GM12878 (cell line): ENCODE results near the gene SSX2B. TPM values are rescaled to one million over a fixed set of nuclear protein-coding genes. Genes with fewer than 3 reads are reported as not detected.
"Not testable (repeated sequence)": the region's sequence is repeated elsewhere in the genome, so short reads cannot be mapped to it uniquely, and the experiment has no call there.

ENCODE experiments used
- ATAC-seq: fragments of 200-7000 bp; cut with Tn5 transposase; 3 replicates; pipeline ENCODE4 v1.9.1; 2020; ENCODE audit warnings: mild to moderate bottlenecking, moderate library complexity
- BruUV-seq: library from RNA; stranded (reverse); fragments of 400-500 nt; replicated peaks from 2 replicates; lab custom pipeline; 2021; lab: Mats Ljungman, UMichigan
- CTCF ChIA-PET: fragments of 300-600 bp; sonication (Branson Sonifier 250); formaldehyde crosslinking; extraction: SDS; loops from one replicate; lab custom pipeline; 2021; ENCODE audit warnings: inconsistent platforms; lab: Yijun Ruan, JAX
- POLR2A ChIA-PET: fragments of 350-600 bp; formaldehyde crosslinking; extraction: SDS; loops from one replicate; lab custom pipeline; 2021; ENCODE audit warnings: inconsistent platforms; lab: Charles Lee
- RAD21 ChIA-PET: fragments of 300-600 bp; sonication (Branson Sonifier 250); formaldehyde crosslinking; loops from one replicate; lab custom pipeline; 2023; ENCODE audit warnings: antibody characterized with exemption; ENCODE audit not compliant: unreplicated experiment; lab: Charles Lee
- SMC1A ChIA-PET: fragments of 300-600 bp; sonication (Branson Sonifier 250); formaldehyde crosslinking; loops from one replicate; lab custom pipeline; 2023; ENCODE audit not compliant: unreplicated experiment, uncharacterized antibody; lab: Charles Lee
- DNase-seq: peaks from one replicate; pipeline ENCODE4 v3.0.0-alpha.2; 2011; ENCODE audit warnings: low read depth, low spot score
- FAIRE-seq: peaks from 3 replicates; lab custom pipeline; 2011; peaks lifted over from hg19 to GRCh38; lab: Jason Lieb, UNC
- H2AFZ ChIP-seq: 2 replicates; pipeline ENCODE4 v1.6.0; 2011; ENCODE audit warnings: low read depth, low read length, control low read depth; ENCODE audit not compliant: control insufficient read depth
- H3K27ac ChIP-seq: 2 replicates; pipeline ENCODE4 v1.5.1; 2011; ENCODE audit warnings: control low read depth; ENCODE audit not compliant: control insufficient read depth, insufficient read depth
- H3K27me3 ChIP-seq, 2 experiments: replicated peaks in 1 of 2; 2 replicates each; pipeline versions ENCODE4 v1.6.0 to v1.6.1; 2011; ENCODE audit warnings: low read length in 1 of 2; ENCODE audit not compliant: control insufficient read depth in 2 of 2, insufficient read depth in 2 of 2
- H3K36me3 ChIP-seq, 2 experiments: 2 replicates each; pipeline ENCODE4 v1.5.1; 2011; ENCODE audit warnings: low read length in 1 of 2; ENCODE audit not compliant: control insufficient read depth in 2 of 2, insufficient read depth in 2 of 2
- H3K4me1 ChIP-seq: 2 replicates; pipeline ENCODE4 v1.6.1; 2011; ENCODE audit warnings: mild to moderate bottlenecking, low read length, moderate library complexity, mixed read lengths; ENCODE audit not compliant: control insufficient read depth, insufficient read depth
- H3K4me2 ChIP-seq: 2 replicates; pipeline ENCODE4 v1.6.0; 2011; ENCODE audit warnings: control low read depth; ENCODE audit not compliant: control insufficient read depth, insufficient read depth
- H3K4me3 ChIP-seq: fragments of 200-600 bp; sonication (generic); 2 replicates; pipeline ENCODE4 v1.5.1; 2016
- H3K79me2 ChIP-seq: 2 replicates; pipeline ENCODE4 v1.6.0; 2011; ENCODE audit warnings: low read length; ENCODE audit not compliant: control insufficient read depth, insufficient read depth
- H3K9ac ChIP-seq: 2 replicates; pipeline ENCODE4 v1.8.0; 2011; ENCODE audit warnings: low read length, control low read depth, mixed read lengths; ENCODE audit not compliant: control insufficient read depth, insufficient read depth
- H3K9me3 ChIP-seq: replicated peaks from 3 replicates; pipeline ENCODE4 v1.5.1; 2011; ENCODE audit warnings: mild to moderate bottlenecking, low read length; ENCODE audit not compliant: control insufficient read depth, insufficient read depth
- H4K20me1 ChIP-seq: 2 replicates; pipeline ENCODE4 v1.6.0; 2011; ENCODE audit not compliant: control insufficient read depth, insufficient read depth
- WGBS: methylation state at CpG from one replicate; pipeline ENCODE4 v1.1.6; 2016; ENCODE audit warnings: low lambda C conversion rate; ENCODE audit not compliant: insufficient replicate concordance, insufficient coverage; ENCODE audit errors: missing lambda C conversion rate; 5-methylcytosine and 5-hydroxymethylcytosine counted together
- in situ Hi-C: fragments of 300-500 bp; cut with MboI; formaldehyde crosslinking; loops from 9 replicates; pipeline ENCODE4 v1.14.3; 2018; ENCODE audit warnings: mixed read lengths
- intact Hi-C: fragments of 100-400 bp; cut with micrococcal nuclease; formaldehyde crosslinking; loops from one replicate; pipeline ENCODE4 v1.14.2; 2022; ENCODE audit not compliant: unreplicated experiment
- polyA plus RNA-seq, 11 experiments: library from polyadenylated mRNA; depleted of rRNA in 4 of 11; unstranded in 6 of 11; stranded (reverse) in 5 of 11; fragments of >200 nt; fragmentation: Nextera tagmentation in 4 of 11; fragmentation: Illumina TruSeq in 1 of 11; extraction: Ambion mirVana in 4 of 11; extraction: Trizol in 1 of 11; gene quantifications; 1 replicate in 1 of 11; 2 replicates in 10 of 11; pipeline versions ENCODE4 v1.2.1 to v1.2.3, GENCODE V29; 2011 to 2016; ENCODE audit warnings: inconsistent platforms in 2 of 11, missing spikeins in 2 of 11, low read depth in 1 of 11
- small RNA-seq: library from RNA; depleted of rRNA; stranded (forward); fragments of <200 nt; gene quantifications from one replicate; pipeline ENCODE3, GENCODE V24; 2014
- total RNA-seq, 4 experiments: library from RNA; depleted of rRNA in 3 of 4; stranded (reverse); fragments of >200 nt in 3 of 4; fragmentation: Illumina TruSeq in 1 of 4; extraction: Trizol in 1 of 4; gene quantifications; 2 replicates each; pipeline versions ENCODE4 v1.2.1 to v1.2.3, GENCODE V29; 2013 to 2021

The SSX2B gene
- total and polyA plus RNA-seq, 10 of the 15 experiments (the other 5 are each of a cell fraction or from before 2014, with no cell fraction given) = 0.19 TPM; not detected in 9

- CTCF ChIA-PET, H3K36me3 ChIP-seq, BruUV-seq, intact Hi-C loops, H3K9me3 ChIP-seq, SMC1A ChIA-PET, H3K4me3 ChIP-seq, H3K9ac ChIP-seq, H3K4me1 ChIP-seq, ATAC-seq, H2AFZ ChIP-seq, in situ Hi-C loops, POLR2A ChIA-PET, H3K27me3 ChIP-seq, H3K27ac ChIP-seq, H3K79me2 ChIP-seq, RAD21 ChIA-PET, H3K4me2 ChIP-seq, FAIRE-seq, DNase-seq, H4K20me1 ChIP-seq: not testable (repeated sequence)
- 44% methylated on average over 10 of the region's 11 CpGs for WGBS
Observed at GRCh38 chrX:52773504-52773903, 22.5 kb downstream of the SSX2B start.

DNA sequence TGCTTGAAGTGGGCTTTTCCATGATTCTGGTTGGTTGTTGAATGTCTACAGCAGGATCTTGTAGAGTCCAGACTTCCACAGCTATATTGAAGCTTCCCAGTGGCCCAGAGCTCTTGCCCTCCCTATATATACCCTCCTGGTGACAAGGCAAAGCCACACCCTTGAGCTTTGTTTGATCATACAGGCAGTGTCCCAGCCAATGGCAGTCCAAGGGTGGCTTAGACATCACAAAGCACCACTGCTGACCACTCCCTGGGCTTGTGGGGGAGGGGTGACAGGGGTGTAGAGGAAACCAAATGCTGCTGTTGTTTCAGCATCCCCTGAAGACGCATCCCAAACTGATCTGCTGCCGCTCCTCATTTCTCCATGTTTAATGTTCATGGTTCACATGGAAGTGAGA is 46.3 kb downstream of the SSX2B start, which contains the start of gene SPANXN5:
Gene SPANXN5, minus strand, starts transcription at position 101 of the 400 bp plus-strand sequence. Its CDS starts 79 bp downstream, at position 22.
- ATAC-seq, SMC1A ChIA-PET, H3K79me2 ChIP-seq, H3K4me3 ChIP-seq, H3K4me2 ChIP-seq, H3K27me3 ChIP-seq, BruUV-seq, FAIRE-seq, H3K27ac ChIP-seq, H4K20me1 ChIP-seq, H3K9ac ChIP-seq, in situ Hi-C loops, DNase-seq, RAD21 ChIA-PET, H3K36me3 ChIP-seq, H3K9me3 ChIP-seq, POLR2A ChIA-PET, H3K4me1 ChIP-seq, intact Hi-C loops, H2AFZ ChIP-seq, CTCF ChIA-PET: not testable (repeated sequence)
- 35% methylated on average over 2 of the region's 2 CpGs for WGBS

DNA sequence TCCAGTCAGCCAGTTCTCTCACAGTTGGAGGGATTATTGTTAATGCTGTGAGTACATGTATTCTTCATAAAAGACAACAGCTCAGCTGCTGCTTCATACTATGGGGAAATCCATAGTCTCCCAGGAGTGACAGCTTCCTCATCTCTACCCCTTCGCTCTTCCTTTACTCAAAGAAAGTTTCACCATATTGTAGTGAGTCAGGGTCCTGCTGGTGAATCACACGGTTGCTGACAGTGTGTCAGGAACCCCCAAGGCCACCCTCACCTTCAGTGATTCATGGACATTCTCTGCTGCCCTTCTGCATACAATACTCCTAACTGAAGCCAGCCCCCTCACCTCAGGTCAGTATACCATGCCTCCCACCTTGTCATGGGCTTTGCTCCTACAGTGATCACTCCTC is 53.8 kb downstream of the SSX2B start:
- POLR2A ChIA-PET, SMC1A ChIA-PET, intact Hi-C loops, CTCF ChIA-PET, FAIRE-seq, H3K27ac ChIP-seq, DNase-seq, in situ Hi-C loops, H3K9me3 ChIP-seq, H3K9ac ChIP-seq, H3K27me3 ChIP-seq, H2AFZ ChIP-seq, H3K4me2 ChIP-seq, BruUV-seq, H3K36me3 ChIP-seq, RAD21 ChIA-PET, H3K4me3 ChIP-seq, H4K20me1 ChIP-seq, H3K79me2 ChIP-seq, H3K4me1 ChIP-seq, ATAC-seq: not testable (repeated sequence)
- 18% methylated on average over 2 of the region's 2 CpGs for WGBS

Small RNA genes lying within 50 kb of the gene (small RNA-seq; reads per million reads assigned to genes)
- gene AC244505.3 = not detected
- gene AC244505.5 = not detected
- not detected for gene AC244505.6
- not detected for gene AC244505.7

Other genes starting within 250 kb of the SSX2B start
Only the 7 nearest of the 8 such genes appear.
- not detected in 2 replicates for gene SSX7, start 96.4 kb upstream of the SSX2B start, total RNA-seq (2014; rRNA removed)
- not detected in 2 replicates for gene SSX7, start 96.4 kb upstream of the SSX2B start, total RNA-seq (2014; rRNA removed; fragmentation: Illumina TruSeq; extraction: Trizol)
- gene SSX7, start 96.4 kb upstream of the SSX2B start, total RNA-seq (2021) = not detected in 2 replicates
- gene SSX7, start 96.4 kb upstream of the SSX2B start, polyA plus RNA-seq (2011; rRNA removed) = not detected in 2 replicates
- not detected in 2 replicates for gene SSX7, start 96.4 kb upstream of the SSX2B start, polyA plus RNA-seq (2014; fragmentation: Illumina TruSeq; extraction: Trizol)
- not detected for gene SSX7, start 96.4 kb upstream of the SSX2B start, polyA plus RNA-seq (2014; fragmentation: Nextera tagmentation; extraction: Ambion mirVana)
- not detected in 2 replicates for gene SSX7, start 96.4 kb upstream of the SSX2B start, polyA plus RNA-seq (2014; rRNA removed)
- gene SSX7, start 96.4 kb upstream of the SSX2B start, polyA plus RNA-seq (2016; fragmentation: Nextera tagmentation; extraction: Ambion mirVana) = not detected
- gene SSX2, start 44.1 kb upstream of the SSX2B start, total RNA-seq (2014; rRNA removed) = not detected in 2 replicates
- gene SSX2, start 44.1 kb upstream of the SSX2B start, total RNA-seq (2014; rRNA removed; fragmentation: Illumina TruSeq; extraction: Trizol) = not detected in 2 replicates
- not detected in 2 replicates for gene SSX2, start 44.1 kb upstream of the SSX2B start, total RNA-seq (2021)
- not detected in 2 replicates for gene SSX2, start 44.1 kb upstream of the SSX2B start, polyA plus RNA-seq (2011; rRNA removed)
- not detected in 2 replicates for gene SSX2, start 44.1 kb upstream of the SSX2B start, polyA plus RNA-seq (2014; fragmentation: Illumina TruSeq; extraction: Trizol)
- not detected for gene SSX2, start 44.1 kb upstream of the SSX2B start, polyA plus RNA-seq (2014; fragmentation: Nextera tagmentation; extraction: Ambion mirVana)
- not detected in 2 replicates for gene SSX2, start 44.1 kb upstream of the SSX2B start, polyA plus RNA-seq (2014; rRNA removed)
- not detected for gene SSX2, start 44.1 kb upstream of the SSX2B start, polyA plus RNA-seq (2016; fragmentation: Nextera tagmentation; extraction: Ambion mirVana)
- gene SPANXN5, start 46.2 kb downstream of the SSX2B start, total RNA-seq (2014; rRNA removed) = not detected in 2 replicates
- not detected in 2 replicates for gene SPANXN5, start 46.2 kb downstream of the SSX2B start, total RNA-seq (2014; rRNA removed; fragmentation: Illumina TruSeq; extraction: Trizol)
- gene SPANXN5, start 46.2 kb downstream of the SSX2B start, total RNA-seq (2021) = not detected in 2 replicates
- not detected in 2 replicates for gene SPANXN5, start 46.2 kb downstream of the SSX2B start, polyA plus RNA-seq (2011; rRNA removed)
- gene SPANXN5, start 46.2 kb downstream of the SSX2B start, polyA plus RNA-seq (2014; fragmentation: Illumina TruSeq; extraction: Trizol) = not detected in 2 replicates
- not detected for gene SPANXN5, start 46.2 kb downstream of the SSX2B start, polyA plus RNA-seq (2014; fragmentation: Nextera tagmentation; extraction: Ambion mirVana)
- not detected in 2 replicates for gene SPANXN5, start 46.2 kb downstream of the SSX2B start, polyA plus RNA-seq (2014; rRNA removed)
- not detected for gene SPANXN5, start 46.2 kb downstream of the SSX2B start, polyA plus RNA-seq (2016; fragmentation: Nextera tagmentation; extraction: Ambion mirVana)
- not detected in 2 replicates for gene XAGE5, start 60.0 kb downstream of the SSX2B start, total RNA-seq (2014; rRNA removed)
- gene XAGE5, start 60.0 kb downstream of the SSX2B start, total RNA-seq (2014; rRNA removed; fragmentation: Illumina TruSeq; extraction: Trizol) = not detected in 2 replicates
- not detected in 2 replicates for gene XAGE5, start 60.0 kb downstream of the SSX2B start, total RNA-seq (2021)
- not detected in 2 replicates for gene XAGE5, start 60.0 kb downstream of the SSX2B start, polyA plus RNA-seq (2011; rRNA removed)
- not detected in 2 replicates for gene XAGE5, start 60.0 kb downstream of the SSX2B start, polyA plus RNA-seq (2014; fragmentation: Illumina TruSeq; extraction: Trizol)
- gene XAGE5, start 60.0 kb downstream of the SSX2B start, polyA plus RNA-seq (2014; fragmentation: Nextera tagmentation; extraction: Ambion mirVana) = not detected
- gene XAGE5, start 60.0 kb downstream of the SSX2B start, polyA plus RNA-seq (2014; rRNA removed) = not detected in 2 replicates
- not detected for gene XAGE5, start 60.0 kb downstream of the SSX2B start, polyA plus RNA-seq (2016; fragmentation: Nextera tagmentation; extraction: Ambion mirVana)
- not detected in 2 replicates for gene XAGE3, start 116.8 kb downstream of the SSX2B start, total RNA-seq (2014; rRNA removed)
- gene XAGE3, start 116.8 kb downstream of the SSX2B start, total RNA-seq (2014; rRNA removed; fragmentation: Illumina TruSeq; extraction: Trizol) = not detected in 2 replicates
- gene XAGE3, start 116.8 kb downstream of the SSX2B start, total RNA-seq (2021) = not detected in 2 replicates
- gene XAGE3, start 116.8 kb downstream of the SSX2B start, polyA plus RNA-seq (2011; rRNA removed) = not detected in 2 replicates
- gene XAGE3, start 116.8 kb downstream of the SSX2B start, polyA plus RNA-seq (2014; fragmentation: Illumina TruSeq; extraction: Trizol) = not detected in 2 replicates
- gene XAGE3, start 116.8 kb downstream of the SSX2B start, polyA plus RNA-seq (2014; fragmentation: Nextera tagmentation; extraction: Ambion mirVana) = not detected
- not detected in 2 replicates for gene XAGE3, start 116.8 kb downstream of the SSX2B start, polyA plus RNA-seq (2014; rRNA removed)
- not detected for gene XAGE3, start 116.8 kb downstream of the SSX2B start, polyA plus RNA-seq (2016; fragmentation: Nextera tagmentation; extraction: Ambion mirVana)
- 21.1 and 25.5 TPM in 2 replicates for gene FAM156B, start 146.1 kb downstream of the SSX2B start, total RNA-seq (2014; rRNA removed)
- 10.5 and 13.8 TPM in 2 replicates for gene FAM156B, start 146.1 kb downstream of the SSX2B start, total RNA-seq (2014; rRNA removed; fragmentation: Illumina TruSeq; extraction: Trizol)
- gene FAM156B, start 146.1 kb downstream of the SSX2B start, total RNA-seq (2021) = 15.8 and 17.0 TPM in 2 replicates
- 12.1 and 23.1 TPM in 2 replicates for gene FAM156B, start 146.1 kb downstream of the SSX2B start, polyA plus RNA-seq (2011; rRNA removed)
- gene FAM156B, start 146.1 kb downstream of the SSX2B start, polyA plus RNA-seq (2014; fragmentation: Illumina TruSeq; extraction: Trizol) = 10.4 and 19.8 TPM in 2 replicates
- gene FAM156B, start 146.1 kb downstream of the SSX2B start, polyA plus RNA-seq (2014; fragmentation: Nextera tagmentation; extraction: Ambion mirVana) = 1 to 10 TPM in 1 of 2 experiments, under 1 TPM in 1; 0.53 to 2.4 TPM
- gene FAM156B, start 146.1 kb downstream of the SSX2B start, polyA plus RNA-seq (2014; rRNA removed) = 27.9 and 33.0 TPM in 2 replicates
- gene FAM156B, start 146.1 kb downstream of the SSX2B start, polyA plus RNA-seq (2016; fragmentation: Nextera tagmentation; extraction: Ambion mirVana) = 10 to 100 TPM; 12.9 to 16.6 TPM
- 12.9 and 14.5 TPM in 2 replicates for gene FAM156A, start 207.3 kb downstream of the SSX2B start, total RNA-seq (2014; rRNA removed)
- gene FAM156A, start 207.3 kb downstream of the SSX2B start, total RNA-seq (2014; rRNA removed; fragmentation: Illumina TruSeq; extraction: Trizol) = 10.2 and 11.9 TPM in 2 replicates
- gene FAM156A, start 207.3 kb downstream of the SSX2B start, total RNA-seq (2021) = 13.9 and 16.0 TPM in 2 replicates
- 19.3 and 24.2 TPM in 2 replicates for gene FAM156A, start 207.3 kb downstream of the SSX2B start, polyA plus RNA-seq (2011; rRNA removed)
- gene FAM156A, start 207.3 kb downstream of the SSX2B start, polyA plus RNA-seq (2014; fragmentation: Illumina TruSeq; extraction: Trizol) = 14.6 and 16.7 TPM in 2 replicates
- gene FAM156A, start 207.3 kb downstream of the SSX2B start, polyA plus RNA-seq (2014; fragmentation: Nextera tagmentation; extraction: Ambion mirVana) = 1 to 10 TPM; 2.9 to 5.1 TPM
- 21.6 and 25.2 TPM in 2 replicates for gene FAM156A, start 207.3 kb downstream of the SSX2B start, polyA plus RNA-seq (2014; rRNA removed)
- 10 to 100 TPM; 19.1 to 25.0 TPM for gene FAM156A, start 207.3 kb downstream of the SSX2B start, polyA plus RNA-seq (2016; fragmentation: Nextera tagmentation; extraction: Ambion mirVana)